Ovary (tissue), 9 donors: Measurements from ENCODE around the gene FBXO44. TPM values are rescaled to one million over a fixed set of nuclear protein-coding genes. Genes with fewer than 3 reads are reported as not detected.

Experiments
- DNase-seq, 5 donors: peaks; one replicate each; pipeline ENCODE4 v3.0.0-alpha.2; 2019 to 2020
- H3K27ac ChIP-seq, 2 donors: fragments of 200-600 bp; one replicate each; pipeline versions ENCODE4 v1.5.1 to v1.8.0; 2019 to 2022
- H3K27me3 ChIP-seq: fragments of 200-600 bp; one replicate; pipeline ENCODE4 v1.8.0; 2022
- H3K36me3 ChIP-seq: fragments of 200-600 bp; sonication (generic); one replicate; pipeline ENCODE4 v1.5.1; 2019
- H3K4me1 ChIP-seq: one replicate; pipeline ENCODE4 v1.8.1; 2013; ENCODE audit warnings: mild to moderate bottlenecking, moderate library complexity; ENCODE audit not compliant: insufficient read depth
- H3K4me3 ChIP-seq: fragments of 200-600 bp; sonication (generic); one replicate; pipeline ENCODE4 v1.5.1; 2017
- H3K9me3 ChIP-seq, 2 donors: fragments of 200-600 bp in 1 of 2; sonication (generic) in 1 of 2; one replicate each; pipeline versions ENCODE4 v1.5.1 to v1.8.1; 2013 to 2019; ENCODE audit warnings: mild to moderate bottlenecking in 1 of 2, moderate library complexity in 1 of 2
- EP300 ChIP-seq: sonication (generic); formaldehyde crosslinking; IDR thresholded peaks from one replicate; pipeline ENCODE4 v1.6.1; 2017; ENCODE audit warnings: antibody characterized with exemption
- POLR2A ChIP-seq: fragments of 450-650 bp; IDR thresholded peaks from one replicate; pipeline ENCODE4 v1.6.1; 2017; ENCODE audit warnings: antibody characterized with exemption, mild to moderate bottlenecking, moderate library complexity
- WGBS, 3 donors: extraction: QIAGEN DNeasy Blood & Tissue Kit in 1 of 3; methylation state at CpG; one replicate each; pipeline versions ENCODE4 v1.1.5 to v1.1.7; 2013 to 2017; 5-methylcytosine and 5-hydroxymethylcytosine counted together
- intact Hi-C, 4 donors: fragments of 100-400 bp; cut with DNase I; formaldehyde crosslinking; loops; one replicate each; pipeline versions ENCODE4 v1.11.0 to v1.15.1; 2022 to 2023
- polyA plus RNA-seq, 2 donors: library from polyadenylated mRNA; stranded (reverse); fragments of 200-250 nt in 1 of 2; fragments of 350-450 nt in 1 of 2; fragmentation: Illumina TruSeq in 1 of 2; extraction: RNeasy Lipid Tissue Mini Kit (QIAGEN cat#74804) in 1 of 2; gene quantifications; one replicate each; pipeline ENCODE4 v1.2.3, GENCODE V29; 2013 to 2014
- total RNA-seq, 7 donors: library from RNA; depleted of rRNA in 2 of 7; stranded (reverse); fragments of >200 nt in 2 of 7; fragmentation: NEBNext Ultra II Directional in 3 of 7; extraction: Animal tissue kit (Norgen Biotek cat#: 25700) in 3 of 7; gene quantifications; one replicate each; pipeline versions ENCODE4 v1.1.0 to v1.2.4, GENCODE V29; 2016 to 2023
- TF ChIP-seq, protein P1 (sequence below), 3 donors: fragments of 450-650 bp in 2 of 3; fragments of 200-600 bp in 1 of 3; IDR thresholded peaks; one replicate each; pipeline versions ENCODE4 v1.5.1 to v1.8.0; 2016 to 2022; ENCODE audit warnings: antibody characterized with exemption in 3 of 3, mild to moderate bottlenecking in 1 of 3
- donor health status: DM: no; HTN: no; CAD: no; lungs with moderate emphysema.
- donor health status: DM: no; HTN: no; CAD: no.
- donor health status: Bipolar disorder and iron deficiency.
- donor health status: DM: yes; HTN: yes; CAD: no.
- donor health status: DM: no; HTN: no; CAD: no.
- donor health status: DM: yes; HTN: yes; CAD: no.

FBXO44 gene
- total and polyA plus RNA-seq, 9 donors: 4.2 to 20.8 (median 17.5) TPM

DNA sequence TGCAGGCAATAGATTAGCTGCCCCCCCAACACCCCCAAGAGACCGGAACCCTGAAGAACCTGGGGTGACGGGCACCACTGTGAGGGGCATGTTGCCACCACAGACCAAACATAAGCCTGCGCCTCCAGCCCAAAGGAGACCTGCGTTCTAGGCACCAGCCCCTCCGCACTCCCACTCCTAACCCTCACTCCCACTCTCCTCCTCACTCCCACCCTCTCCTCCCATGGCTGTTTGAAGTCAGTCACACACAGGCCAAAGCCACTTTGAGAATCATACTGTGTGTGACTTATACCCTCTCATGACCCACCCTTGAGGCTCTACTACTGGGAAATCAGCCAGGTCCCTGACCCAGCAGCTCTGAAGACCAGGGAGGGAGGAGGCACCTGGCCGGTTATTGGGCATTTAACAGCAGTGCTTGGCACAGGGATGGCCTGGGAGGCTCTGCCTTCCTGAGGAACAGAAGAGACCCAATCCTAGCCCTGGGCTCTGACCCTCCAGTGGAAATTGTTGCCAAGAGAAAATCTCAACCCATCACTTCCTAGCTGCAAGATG is 44.0 kb upstream of the FBXO44 start:
- Histone ChIP-seq H3K27me3 (no peaks in the 10 kb centered on the region), H3K36me3 (no peaks in the 10 kb centered on the region), H3K9me3 (peaks cover 0 to 3% of the 10 kb centered on the region in 2 donors), H3K4me1 (no peaks in the 10 kb centered on the region), H3K27ac (no peak overlapping the region), H3K4me3 (no peak overlapping the region)
- 31 to 43% (median 33%) methylated on average over 6 of the region's 6 CpGs for WGBS, 3 donors
- TF ChIP-seq, protein P1, sequence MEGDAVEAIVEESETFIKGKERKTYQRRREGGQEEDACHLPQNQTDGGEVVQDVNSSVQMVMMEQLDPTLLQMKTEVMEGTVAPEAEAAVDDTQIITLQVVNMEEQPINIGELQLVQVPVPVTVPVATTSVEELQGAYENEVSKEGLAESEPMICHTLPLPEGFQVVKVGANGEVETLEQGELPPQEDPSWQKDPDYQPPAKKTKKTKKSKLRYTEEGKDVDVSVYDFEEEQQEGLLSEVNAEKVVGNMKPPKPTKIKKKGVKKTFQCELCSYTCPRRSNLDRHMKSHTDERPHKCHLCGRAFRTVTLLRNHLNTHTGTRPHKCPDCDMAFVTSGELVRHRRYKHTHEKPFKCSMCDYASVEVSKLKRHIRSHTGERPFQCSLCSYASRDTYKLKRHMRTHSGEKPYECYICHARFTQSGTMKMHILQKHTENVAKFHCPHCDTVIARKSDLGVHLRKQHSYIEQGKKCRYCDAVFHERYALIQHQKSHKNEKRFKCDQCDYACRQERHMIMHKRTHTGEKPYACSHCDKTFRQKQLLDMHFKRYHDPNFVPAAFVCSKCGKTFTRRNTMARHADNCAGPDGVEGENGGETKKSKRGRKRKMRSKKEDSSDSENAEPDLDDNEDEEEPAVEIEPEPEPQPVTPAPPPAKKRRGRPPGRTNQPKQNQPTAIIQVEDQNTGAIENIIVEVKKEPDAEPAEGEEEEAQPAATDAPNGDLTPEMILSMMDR (IDR thresholded peaks at IDR 0.05): no peak
- TF ChIP-seq POLR2A: no peak
- TF ChIP-seq EP300: no peak
- intact Hi-C loops: no loop called here
- DNase-seq: no peak

DNA sequence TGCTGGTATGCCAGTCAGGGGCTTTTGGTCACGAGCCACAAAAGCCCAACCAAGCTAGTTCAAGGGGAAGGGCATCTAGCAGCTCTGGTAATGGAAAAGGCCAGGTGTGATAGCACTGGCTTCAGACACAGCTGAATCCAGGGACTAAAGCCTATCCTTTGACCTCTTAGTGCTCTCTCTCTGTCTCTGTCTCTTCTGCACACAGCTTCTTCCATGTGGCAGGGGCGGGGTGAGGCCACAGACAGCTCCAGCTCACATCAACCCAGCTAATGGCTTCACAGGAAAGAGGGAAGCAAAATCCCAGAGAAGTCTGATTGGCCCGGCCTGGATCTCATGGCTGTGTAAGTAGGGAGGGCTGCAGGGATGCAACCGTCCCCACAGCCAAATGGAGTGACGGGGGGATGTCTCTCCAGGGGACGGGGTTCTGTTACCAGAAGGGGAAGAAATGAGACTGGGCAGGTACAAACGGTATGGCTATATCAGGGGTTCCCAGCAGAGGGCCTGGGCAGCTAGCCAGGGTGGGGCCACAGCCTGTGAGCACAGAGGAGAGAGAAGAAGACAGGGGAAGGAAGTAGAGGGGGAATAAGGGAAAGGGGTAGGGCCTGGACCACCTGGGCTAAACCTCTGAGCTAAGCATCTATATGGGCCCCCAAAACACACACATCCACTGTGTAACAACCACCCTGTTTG is 42.9 kb upstream of the FBXO44 start:
- Histone ChIP-seq H3K9me3 (peaks cover 0 to 3% of the 10 kb centered on the region in 2 donors), H3K27ac (no peak overlapping the region), H3K36me3 (no peaks in the 10 kb centered on the region), H3K4me3 (no peak overlapping the region), H3K27me3 (no peaks in the 10 kb centered on the region), H3K4me1 (no peaks in the 10 kb centered on the region)
- no peak for TF ChIP-seq POLR2A
- TF ChIP-seq, protein P1 (IDR thresholded peaks at IDR 0.05): no peak
- no peak for TF ChIP-seq EP300
- DNase-seq: no peak
- 40 to 51% (median 46%) methylated on average over 7 of the region's 7 CpGs for WGBS, 3 donors
- intact Hi-C loops: no loop called here

DNA sequence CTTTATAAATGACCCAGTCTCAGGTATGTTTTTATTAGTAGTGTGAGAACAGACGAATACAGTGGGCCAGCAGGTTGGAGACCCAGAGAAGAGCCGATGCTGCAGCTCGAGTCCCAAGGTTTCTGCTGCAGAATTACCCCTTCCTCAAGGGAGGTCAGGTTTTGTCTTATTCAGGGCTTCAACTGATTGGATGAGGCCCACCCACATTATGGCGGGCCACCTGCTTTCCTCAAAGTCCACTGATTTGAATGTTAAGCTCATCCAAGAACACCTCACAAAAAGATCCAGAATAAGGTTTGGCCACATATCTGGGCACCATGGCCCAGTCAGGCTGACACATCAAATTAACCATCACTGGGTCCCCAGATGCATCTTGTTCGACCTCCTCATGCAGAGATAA is 41.3 kb upstream of the FBXO44 start:
- TF ChIP-seq EP300 (no peak), POLR2A (no peak)
- TF ChIP-seq, protein P1 (IDR thresholded peaks at IDR 0.05): no peak
- 74 to 82% (median 81%) methylated on average over 5 of the region's 5 CpGs for WGBS, 3 donors
- Histone ChIP-seq H3K4me3 (no peak overlapping the region), H3K9me3 (no peaks in the 10 kb centered on the region), H3K27ac (no peak overlapping the region), H3K36me3 (no peaks in the 10 kb centered on the region), H3K27me3 (no peaks in the 10 kb centered on the region), H3K4me1 (no peaks in the 10 kb centered on the region)
- no peak for DNase-seq
- intact Hi-C loops: no loop called here

DNA sequence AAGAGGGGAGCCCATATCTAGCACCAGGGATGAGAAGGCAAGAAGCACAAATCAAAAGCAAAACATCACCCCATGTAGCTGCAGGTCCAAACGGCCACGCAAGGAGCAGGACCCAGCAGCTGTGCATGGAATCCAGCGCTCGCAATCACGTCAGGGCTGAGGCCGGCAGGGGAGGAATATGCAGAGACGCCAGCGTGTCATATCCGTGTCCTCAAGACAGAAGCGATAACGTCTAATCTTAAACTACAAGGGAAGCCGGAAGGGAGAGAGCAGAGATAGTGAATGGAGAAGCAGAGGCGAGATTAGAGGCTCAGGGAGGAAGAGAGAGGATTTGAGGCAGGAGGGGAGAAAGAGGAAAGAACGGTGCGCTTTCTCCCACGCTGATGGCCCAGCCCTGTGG is 39.6 kb upstream of the FBXO44 start:
- intact Hi-C loops: no loop called here
- 6 to 29% (median 9%) methylated on average over 16 of the region's 16 CpGs for WGBS, 3 donors
- Histone ChIP-seq H3K4me1 (no peaks in the 10 kb centered on the region), H3K27me3 (no peaks in the 10 kb centered on the region), H3K27ac (no peak overlapping the region), H3K36me3 (no peaks in the 10 kb centered on the region), H3K9me3 (no peaks in the 10 kb centered on the region), H3K4me3 (no peak overlapping the region)
- DNase-seq: no peak
- TF ChIP-seq POLR2A (no peak), EP300 (no peak)
- TF ChIP-seq, protein P1 (IDR thresholded peaks at IDR 0.05): no peak
